ENCODE measurements around the gene STOM. TPM values are rescaled to one million over a fixed set of nuclear protein-coding genes. Genes with fewer than 3 reads are reported as not detected.
A peak's percentile ranks its signal among the peaks of the same experiment; 100 is the strongest.

Gene STOM
- total and polyA plus RNA-seq, 2 donors (not counting 1 experiment from before 2014, with no cell fraction given), result 2.7 to 6.1 TPM

- DNase-seq (no peak), ATAC-seq (ENCODE audit: low read depth) (no peak)
- Histone ChIP-seq H3K79me2 (ENCODE audit: control insufficient read depth, insufficient read depth, low read length) (no peaks in the 10 kb centered on the region), H3K27me3 (replicated peaks in 1 of 4; ENCODE audit: control extremely low read depth in 1 of 4, control insufficient read depth in 3 of 4, insufficient read depth in 4 of 4, low read length in 3 of 4) (no peaks in the 10 kb centered on the region), H3K4me2 (replicated peaks; ENCODE audit: low read depth, low read length, poor library complexity, severe bottlenecking) (no peak overlapping the region), H3K4me1 (ENCODE audit: control insufficient read depth in 2 of 2, insufficient read depth in 2 of 2, low read length in 2 of 2) (no peaks in the 10 kb centered on the region), H3K9ac (ENCODE audit: low read length) (no peak overlapping the region), H4K20me1 (ENCODE audit: control insufficient read depth, insufficient read depth, low read length, poor library complexity, severe bottlenecking) (no peaks in the 10 kb centered on the region), H3K36me3 (replicated peaks in 1 of 2; ENCODE audit: control extremely low read depth in 1 of 2, control insufficient read depth in 1 of 2, extremely low read depth in 1 of 2, insufficient read depth in 2 of 2, low read length in 1 of 2) (no peaks in the 10 kb centered on the region), H3K4me3 (ENCODE audit: control extremely low read depth in 1 of 5, extremely low read depth in 1 of 5, insufficient read depth in 1 of 5, low read depth in 2 of 5, low read length in 4 of 5) (no peak overlapping the region), H2AFZ (ENCODE audit: insufficient read depth, low read depth, low read length, poor library complexity, severe bottlenecking) (no peak overlapping the region), H3K9me3 (ENCODE audit: control extremely low read depth in 1 of 3, control insufficient read depth in 2 of 3, insufficient read depth in 1 of 3, low read length in 2 of 3) (peaks cover 0 to 4% (median 0%) of the 10 kb centered on the region in 3 donors), H3K27ac (ENCODE audit: low read length in 2 of 2) (no peak overlapping the region)
- intact Hi-C loops (cut with micrococcal nuclease), result loop anchor here (5.0 kb wide), 1 partner anchor 783 kb away; no protein-coding TSS in a partner anchor
- CTCF ChIA-PET, result interaction anchor here (0.5 to 11.3 kb wide), 5 partner anchors 9 to 423 kb away, joined by 3 to 371 read pairs (median 3); no protein-coding TSS in a partner anchor
- Mint-ChIP-seq H3K27me3 (no peaks in the 10 kb centered on the region), H3K27ac (no peak overlapping the region), H3K9me3 (ENCODE audit: insufficient read depth) (peaks cover 6% of the 10 kb centered on the region), H3K4me3 (no peak overlapping the region), H3K4me1 (no peaks in the 10 kb centered on the region)
- POLR2A ChIA-PET, result no interaction called here
- no peak for TF ChIP-seq CTCF (IDR thresholded peaks at IDR 0.05)
- no peak for TF ChIP-seq EZH2 (IDR thresholded peaks at IDR 0.05; ENCODE audit: borderline replicate concordance, insufficient read depth, low read depth, low read length, poor library complexity, severe bottlenecking)
- no CpG with 5 or more reads among the region's 2 CpGs for WGBS (ENCODE audit: insufficient coverage)
These were observed 34.9 kb upstream of the STOM start for GRCh38 chr9:121404906-121405305.

GRCh38 chr9:121399883-121400607, 30.0 kb upstream of the STOM start:
- no peaks in the 10 kb centered on the region for H3K27me3 Mint-ChIP-seq
- no peak overlapping the region for H3K27ac ChIP-seq (ENCODE audit: low read length in 2 of 2)
- H3K4me1 Mint-ChIP-seq, result no peaks in the 10 kb centered on the region
- H3K27me3 ChIP-seq (replicated peaks in 1 of 4; ENCODE audit: control extremely low read depth in 1 of 4, control insufficient read depth in 3 of 4, insufficient read depth in 4 of 4, low read length in 3 of 4), result no peaks in the 10 kb centered on the region
- H3K27ac Mint-ChIP-seq, result no peak overlapping the region
- H3K4me3 Mint-ChIP-seq, result no peak overlapping the region
- peak; percentile 75 for DNase-seq
- no peak overlapping the region for H3K9ac ChIP-seq (ENCODE audit: low read length)
- no peak overlapping the region for H3K4me3 ChIP-seq (ENCODE audit: control extremely low read depth in 1 of 5, extremely low read depth in 1 of 5, insufficient read depth in 1 of 5, low read depth in 2 of 5, low read length in 4 of 5)
- intact Hi-C loops (cut with micrococcal nuclease), result loop anchor here (1.0 to 5.0 kb wide), 5 partner anchors 80 to 778 kb away; no protein-coding TSS in a partner anchor
- no CpG with 5 or more reads among the region's 9 CpGs for WGBS (ENCODE audit: insufficient coverage)
- H3K4me2 ChIP-seq (replicated peaks; ENCODE audit: low read depth, low read length, poor library complexity, severe bottlenecking), result no peak overlapping the region
- no peaks in the 10 kb centered on the region for H3K36me3 ChIP-seq (replicated peaks in 1 of 2; ENCODE audit: control extremely low read depth in 1 of 2, control insufficient read depth in 1 of 2, extremely low read depth in 1 of 2, insufficient read depth in 2 of 2, low read length in 1 of 2)
- H3K9me3 ChIP-seq (ENCODE audit: control extremely low read depth in 1 of 3, control insufficient read depth in 2 of 3, insufficient read depth in 1 of 3, low read length in 2 of 3), result no peaks in the 10 kb centered on the region
- H4K20me1 ChIP-seq (ENCODE audit: control insufficient read depth, insufficient read depth, low read length, poor library complexity, severe bottlenecking), result no peaks in the 10 kb centered on the region
- POLR2A ChIA-PET, result interaction anchor here (1.3 kb wide), 1 partner anchor 80 kb away, joined by 3 read pairs; no protein-coding TSS in a partner anchor
- CTCF ChIA-PET, result interaction anchor here (0.6 to 11.3 kb wide), 32 partner anchors 8 to 948 kb away, joined by 3 to 371 read pairs (median 4); partner anchors contain the start of gene GSN
- ATAC-seq (ENCODE audit: low read depth), result peak; percentile 41
- peak; percentile 91 for TF ChIP-seq CTCF (IDR thresholded peaks at IDR 0.05)
- TF ChIP-seq EZH2 (IDR thresholded peaks at IDR 0.05; ENCODE audit: borderline replicate concordance, insufficient read depth, low read depth, low read length, poor library complexity, severe bottlenecking), result no peak
- H3K4me1 ChIP-seq (ENCODE audit: control insufficient read depth in 2 of 2, insufficient read depth in 2 of 2, low read length in 2 of 2), result no peaks in the 10 kb centered on the region
- no peak overlapping the region for H2AFZ ChIP-seq (ENCODE audit: insufficient read depth, low read depth, low read length, poor library complexity, severe bottlenecking)
- H3K9me3 Mint-ChIP-seq (ENCODE audit: insufficient read depth), result peaks cover 2% of the 10 kb centered on the region
- H3K79me2 ChIP-seq (ENCODE audit: control insufficient read depth, insufficient read depth, low read length), result no peaks in the 10 kb centered on the region

Data from B cell (primary cell).